Lower leg skin (tissue), 4 donors: ENCODE data around the gene EVPL. TPM values are rescaled to one million over a fixed set of nuclear protein-coding genes. Genes with fewer than 3 reads are reported as not detected.

ENCODE experiments used
- DNase-seq, 2 donors: peaks; one replicate each; pipeline ENCODE4 v3.0.0-alpha.2; 2019; ENCODE audit warnings: low spot score in 2 of 2
- H3K4me3 ChIP-seq: fragments of 200-600 bp; sonication (generic); 2 replicates; pipeline ENCODE4 v1.5.1; 2017; ENCODE audit warnings: mild to moderate bottlenecking, low read depth; ENCODE audit not compliant: poor library complexity, severe bottlenecking
- CTCF ChIP-seq, 3 donors: fragments of 450-650 bp; IDR thresholded peaks; one replicate each; pipeline ENCODE4 v1.5.1; 2016; ENCODE audit warnings: antibody characterized with exemption in 3 of 3, mild to moderate bottlenecking in 3 of 3, moderate library complexity in 2 of 3
- POLR2A ChIP-seq, 2 donors: fragments of 450-650 bp; IDR thresholded peaks; one replicate each; pipeline ENCODE4 v1.6.1; 2016 to 2017; ENCODE audit warnings: antibody characterized with exemption in 2 of 2, mild to moderate bottlenecking in 1 of 2, moderate library complexity in 1 of 2
- WGBS, 2 donors: methylation state at CpG; one replicate each; pipeline ENCODE4 v1.1.5; 2018; 5-methylcytosine and 5-hydroxymethylcytosine counted together
- intact Hi-C: fragments of 100-400 bp; cut with DNase I; formaldehyde crosslinking; loops from one replicate; pipeline ENCODE4 v1.15.0; 2023; ENCODE audit warnings: low total_unique reads
- total RNA-seq, 4 donors: library from RNA; depleted of rRNA; stranded (reverse); fragments of >200 nt; gene quantifications; one replicate each; pipeline ENCODE4 v1.1.0, GENCODE V29; 2016

The EVPL gene
- total RNA-seq, 4 donors from 2014 or later, result 285 to 514 (median 315) TPM

- DNase-seq, result no peak
- TF ChIP-seq POLR2A (IDR thresholded peaks at IDR 0.05) (no peak), CTCF (IDR thresholded peaks at IDR 0.05) (no peak)
- 95% methylated on average over 20 of the region's 20 CpGs for WGBS, 2 donors
- H3K4me3 ChIP-seq, result no peak overlapping the region
- intact Hi-C loops, result loop anchor here (5.0 kb wide), 1 partner anchor 102 kb away; no protein-coding TSS in a partner anchor
Measured at GRCh38 chr17:76009447-76009846, 17.7 kb downstream of the EVPL start.

DNA sequence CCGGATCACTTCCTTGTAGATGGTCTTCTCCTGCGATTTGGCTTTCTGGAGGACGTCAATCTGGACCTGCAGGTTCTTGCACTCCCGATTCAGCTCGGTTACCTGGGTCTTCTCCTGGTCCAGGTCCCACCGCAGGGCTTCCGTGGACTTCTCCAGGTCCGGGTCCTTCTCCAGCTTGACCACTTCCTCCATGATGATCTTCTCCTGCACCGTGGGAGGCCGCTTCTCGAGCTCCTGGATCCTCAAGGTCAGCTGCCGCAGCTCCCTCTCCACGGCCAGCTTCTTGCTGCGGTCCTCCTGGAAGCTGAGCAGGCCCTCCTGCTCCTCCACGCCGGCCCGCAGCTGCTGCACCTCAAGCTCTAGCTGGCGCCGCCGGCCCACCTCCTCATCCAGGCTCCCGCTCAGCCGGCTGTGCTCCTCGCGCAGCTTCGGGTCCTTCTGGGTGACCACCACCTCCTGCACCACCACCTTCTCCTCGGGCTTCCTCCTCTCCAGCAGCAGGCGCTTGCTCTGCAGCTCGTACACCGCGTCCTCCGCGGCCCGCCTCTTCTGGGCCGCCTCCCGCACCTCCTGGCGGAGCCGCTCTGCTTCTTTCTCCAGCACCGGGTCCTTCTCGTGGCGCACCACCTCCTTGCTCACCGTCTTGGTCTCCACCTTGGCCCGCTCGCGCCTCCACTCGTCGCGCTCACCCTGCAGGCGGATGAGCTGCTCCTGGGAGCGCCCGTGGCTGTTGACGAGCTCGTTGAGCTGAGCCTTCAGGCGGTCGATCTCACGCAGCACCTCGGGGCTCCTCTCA is 18.3 kb downstream of the EVPL start:
- WGBS, 2 donors, result 93% methylated on average over 56 of the region's 56 CpGs
- TF ChIP-seq CTCF (IDR thresholded peaks at IDR 0.05) (no peak), POLR2A (IDR thresholded peaks at IDR 0.05) (no peak)
- intact Hi-C loops, result loop anchor here (5.0 kb wide), 1 partner anchor 102 kb away; no protein-coding TSS in a partner anchor
- no peak overlapping the region for H3K4me3 ChIP-seq
- no peak for DNase-seq

DNA sequence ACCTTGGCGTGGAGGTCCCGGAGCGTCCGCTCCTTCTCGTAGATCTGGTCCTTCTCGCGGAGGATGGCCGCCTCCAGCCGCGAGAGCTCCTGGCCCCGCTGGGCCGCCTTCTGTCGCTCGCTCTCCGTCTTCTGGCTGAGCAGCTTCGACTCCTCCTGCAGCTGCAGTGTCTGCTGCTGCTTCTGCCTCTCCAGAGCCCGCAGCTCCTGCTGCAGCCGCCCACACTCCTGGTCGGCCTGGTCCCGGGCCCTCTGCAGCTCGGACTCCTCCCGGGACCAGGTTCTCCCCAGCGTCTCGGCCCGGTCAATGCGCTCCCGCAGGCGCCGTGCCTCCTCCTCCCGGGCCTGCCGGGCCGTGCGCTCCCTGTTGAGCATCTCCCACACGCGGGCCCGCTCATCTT is 18.9 kb downstream of the EVPL start:
- intact Hi-C loops, result loop anchor here (5.0 kb wide), 1 partner anchor 101 kb away; no protein-coding TSS in a partner anchor
- WGBS, 2 donors, result 89 to 95% methylated on average over 36 of the region's 36 CpGs
- no peak for DNase-seq
- TF ChIP-seq CTCF (IDR thresholded peaks at IDR 0.05), result no peak
- no peak for TF ChIP-seq POLR2A (IDR thresholded peaks at IDR 0.05)
- H3K4me3 ChIP-seq, result no peak overlapping the region

DNA sequence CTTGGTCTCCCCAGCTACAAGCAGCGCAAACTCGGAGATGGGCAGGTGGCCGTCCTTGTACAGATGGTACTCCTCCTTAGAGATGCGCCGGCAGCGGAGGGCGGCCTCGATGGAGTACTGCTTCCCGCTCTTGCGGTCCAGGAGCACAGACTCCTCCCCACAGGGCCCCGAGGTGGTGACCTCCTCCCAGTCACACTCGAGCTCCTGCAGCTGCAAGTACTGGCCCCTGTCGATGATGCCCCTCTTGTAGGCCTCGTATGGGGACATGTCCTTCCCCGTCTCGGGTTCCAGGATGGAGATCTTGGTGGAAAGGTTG is 19.3 kb downstream of the EVPL start:
- TF ChIP-seq CTCF (IDR thresholded peaks at IDR 0.05) (no peak), POLR2A (IDR thresholded peaks at IDR 0.05) (no peak)
- 81 to 86% methylated on average over 16 of the region's 16 CpGs for WGBS, 2 donors
- no peak for DNase-seq
- H3K4me3 ChIP-seq, result no peak overlapping the region
- intact Hi-C loops, result loop anchor here (5.0 kb wide), 1 partner anchor 101 kb away; no protein-coding TSS in a partner anchor

DNA sequence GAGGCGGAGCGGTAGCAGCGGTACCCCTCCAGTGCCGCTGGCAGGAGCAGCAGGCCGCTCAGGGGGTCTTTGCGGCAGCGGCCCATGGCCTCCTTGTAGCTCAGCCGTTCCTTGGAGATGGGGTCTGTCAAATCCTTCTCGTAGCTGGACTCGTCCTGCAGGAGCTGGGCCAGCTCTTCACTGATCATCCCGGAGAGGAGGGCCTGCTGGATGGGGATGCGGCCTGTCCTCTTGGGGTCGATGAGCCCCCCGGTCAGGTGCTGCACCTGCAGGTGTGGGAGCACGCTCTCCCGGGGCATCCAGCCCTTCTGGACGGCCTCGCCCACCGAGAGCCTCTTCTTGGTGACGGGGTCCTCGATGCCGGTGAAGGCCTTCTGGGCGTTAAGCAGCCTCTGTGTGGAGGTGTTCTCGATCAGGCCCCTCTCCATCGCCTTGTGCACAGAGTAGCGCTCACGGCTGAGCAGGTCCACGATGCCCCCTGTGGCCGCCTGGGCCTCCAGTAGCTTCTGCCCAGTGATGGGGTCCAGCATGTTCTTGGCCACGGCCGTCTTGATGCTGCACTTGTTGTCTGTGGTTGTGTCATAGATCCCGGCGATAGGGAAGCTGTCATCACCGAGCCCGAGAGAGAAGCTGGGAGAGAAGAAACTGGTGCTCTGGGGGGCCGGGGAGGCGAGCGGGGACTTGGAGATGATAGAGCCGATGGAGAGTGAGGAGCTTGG is 19.8 kb downstream of the EVPL start:
- intact Hi-C loops, result loop anchor here (5.0 kb wide), 1 partner anchor 100 kb away; no protein-coding TSS in a partner anchor
- H3K4me3 ChIP-seq, result no peak overlapping the region
- WGBS, 2 donors, result 89 to 92% methylated on average over 36 to 37 of the region's 39 CpGs
- TF ChIP-seq POLR2A (IDR thresholded peaks at IDR 0.05), result no peak
- no peak for TF ChIP-seq CTCF (IDR thresholded peaks at IDR 0.05)
- no peak for DNase-seq
